Hematopoietic multipotent progenitor cell treated with erythropoietin and hydrocortisone succinate and interleukin-3 and kit ligand, for 8 days (in vitro differentiated cells): ENCODE data around the gene ITPR3.
A peak's percentile ranks its signal among the peaks of the same experiment; 100 is the strongest.

ENCODE experiments used
- DNase-seq: peaks from one replicate; pipeline ENCODE4 v3.0.0-alpha.2; 2015

ITPR3 gene

DNA sequence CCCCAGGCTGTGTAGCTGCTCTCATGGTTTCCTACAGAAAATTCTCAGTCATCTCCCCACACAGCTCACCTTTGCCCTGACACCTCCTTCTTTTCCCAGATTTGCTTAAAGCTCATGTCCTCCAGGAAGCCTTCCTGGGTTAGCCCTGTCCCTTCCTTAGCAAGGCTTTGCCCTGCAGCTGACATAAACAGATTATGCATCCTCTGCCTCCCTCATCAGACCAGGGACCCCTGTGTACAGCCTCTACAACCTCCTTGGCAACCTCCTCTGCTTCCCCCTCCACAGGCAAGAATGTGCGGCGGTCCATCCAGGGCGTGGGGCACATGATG is 50.6 kb downstream of the ITPR3 start:
- no peak for DNase-seq

DNA sequence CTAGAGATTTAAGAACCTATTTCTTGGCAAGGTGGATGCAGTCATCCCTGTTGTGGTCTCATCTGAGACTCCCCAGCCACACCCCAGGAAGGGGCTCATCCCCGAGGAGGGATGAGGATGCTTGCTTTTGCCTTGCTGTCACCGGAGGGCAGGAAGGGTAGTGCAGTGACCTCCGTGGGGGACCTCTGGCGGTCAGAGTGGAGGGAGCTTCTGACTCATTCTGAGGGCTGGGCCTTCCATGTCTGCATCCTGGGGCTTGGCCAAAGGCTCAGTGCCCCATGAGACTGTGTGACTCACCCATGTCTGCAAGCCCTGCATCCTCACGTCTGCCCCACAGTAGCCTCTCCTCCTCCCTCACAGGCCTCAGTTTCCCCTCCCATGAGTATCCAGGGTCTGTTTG is 51.7 kb downstream of the ITPR3 start:
- DNase-seq, result peak; percentile 51

DNA sequence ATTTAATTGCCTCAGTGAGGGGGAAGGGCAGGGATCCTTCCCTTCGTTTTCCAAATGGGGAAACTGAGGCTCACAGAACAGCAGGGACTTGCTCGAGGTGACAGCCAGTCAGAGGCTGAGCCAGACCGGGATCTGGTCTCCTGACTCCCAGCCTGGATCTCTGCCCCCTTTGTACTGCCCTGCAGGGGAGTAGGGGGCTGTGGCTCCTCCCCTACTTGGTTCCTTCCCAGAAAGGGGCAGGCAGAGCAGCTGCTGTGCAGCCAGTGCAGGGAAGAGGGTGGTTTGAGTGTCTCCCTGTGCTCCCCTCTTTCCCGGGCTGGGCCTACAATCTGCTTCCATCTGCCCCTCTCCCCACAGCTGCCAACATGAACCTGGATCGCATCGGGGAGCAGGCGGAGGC is 52.7 kb downstream of the ITPR3 start:
- no peak for DNase-seq

DNA sequence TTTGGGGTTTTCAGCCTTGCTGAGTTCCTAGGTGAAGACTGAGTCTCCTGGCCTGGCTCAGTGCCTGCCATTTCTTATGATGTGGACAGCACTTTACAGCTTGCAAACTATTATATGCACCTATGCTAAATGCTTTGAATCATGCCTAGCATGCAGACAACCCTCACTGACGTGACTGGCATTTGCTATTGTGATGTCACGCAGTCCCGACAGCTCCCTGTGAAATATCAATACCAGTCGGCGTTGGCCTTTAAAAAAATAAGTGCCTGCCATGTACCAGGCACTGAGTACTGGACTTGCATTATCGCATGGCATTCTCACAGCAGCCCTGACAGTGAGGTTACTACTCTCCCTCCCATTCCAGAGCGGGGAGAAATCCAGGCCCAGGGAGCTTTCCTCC is 54.8 kb downstream of the ITPR3 start:
- no peak for DNase-seq

DNA sequence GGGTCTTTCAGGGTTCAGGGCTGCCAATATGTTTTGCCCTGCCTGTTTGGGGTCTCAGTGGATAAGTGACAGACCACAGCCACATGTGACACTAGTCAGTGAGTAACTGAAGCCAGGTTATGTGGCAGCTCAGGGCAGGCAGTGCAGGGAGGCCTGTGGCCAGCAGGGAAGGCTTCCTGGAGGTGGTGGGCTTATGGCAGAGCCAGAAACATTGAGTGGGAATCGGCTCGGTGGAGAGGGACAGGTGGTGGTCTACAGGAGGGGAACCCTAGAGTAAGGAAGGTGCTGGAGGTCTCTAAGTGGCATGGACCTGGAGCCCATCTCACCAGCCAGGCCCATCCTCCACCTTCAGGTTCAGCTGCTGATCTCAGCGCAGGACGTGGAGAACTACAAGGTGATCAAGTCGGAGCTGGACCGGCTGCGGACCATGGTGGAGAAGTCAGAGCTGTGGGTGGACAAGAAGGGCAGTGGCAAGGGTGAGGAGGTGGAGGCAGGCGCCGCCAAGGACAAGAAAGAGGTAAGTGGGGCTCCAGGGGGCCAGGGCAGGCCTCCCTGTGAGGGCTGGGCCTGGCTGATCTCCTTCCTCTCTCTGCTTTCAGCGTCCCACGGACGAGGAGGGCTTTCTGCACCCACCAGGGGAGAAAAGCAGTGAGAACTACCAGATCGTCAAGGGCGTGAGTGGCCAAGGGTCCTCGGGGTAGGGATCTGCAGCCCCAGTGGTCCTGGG is 55.5 kb downstream of the ITPR3 start:
- no peak for DNase-seq

DNA sequence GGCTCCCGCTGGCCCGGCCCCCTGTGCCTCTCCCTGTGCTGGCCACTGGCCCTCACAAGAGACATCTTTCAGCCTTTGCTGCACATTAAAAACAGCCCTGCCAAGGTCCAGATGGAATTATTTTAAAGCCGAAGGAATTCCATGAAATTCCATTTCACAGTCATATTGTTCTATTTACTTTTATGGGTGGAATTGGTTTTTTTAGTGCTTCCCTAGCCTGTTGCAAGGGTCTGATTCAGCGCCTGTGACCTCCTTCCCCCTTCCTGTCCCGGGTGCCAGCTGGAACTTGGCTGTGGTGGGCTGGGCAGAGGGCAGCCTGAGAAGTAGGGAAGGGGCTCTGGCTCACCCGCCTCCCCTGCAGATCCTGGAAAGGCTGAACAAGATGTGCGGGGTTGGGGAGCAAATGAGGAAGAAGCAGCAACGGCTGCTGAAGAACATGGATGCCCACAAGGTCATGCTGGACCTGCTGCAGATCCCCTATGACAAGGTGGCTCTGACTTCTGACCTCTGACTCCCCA is 56.1 kb downstream of the ITPR3 start:
- DNase-seq, result no peak

DNA sequence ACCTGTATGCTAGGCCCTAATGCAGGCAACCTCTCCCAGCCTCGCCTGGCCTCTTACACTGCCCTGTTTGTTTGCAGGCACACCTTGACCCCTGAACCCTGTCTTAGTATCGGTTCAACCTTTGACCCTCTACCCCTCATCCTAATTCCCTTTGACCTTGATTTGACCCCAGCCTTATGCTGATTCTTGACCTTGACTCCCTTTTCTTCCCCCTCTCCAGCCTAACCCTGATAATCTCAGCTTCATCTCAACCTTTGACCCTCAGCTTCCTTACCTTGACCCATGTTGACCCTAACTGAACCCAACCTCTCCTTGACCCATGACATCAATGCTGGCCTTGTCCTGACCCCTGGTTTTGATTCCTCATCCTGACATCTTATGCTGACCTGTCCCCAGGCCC is 56.6 kb downstream of the ITPR3 start:
- no peak for DNase-seq

DNA sequence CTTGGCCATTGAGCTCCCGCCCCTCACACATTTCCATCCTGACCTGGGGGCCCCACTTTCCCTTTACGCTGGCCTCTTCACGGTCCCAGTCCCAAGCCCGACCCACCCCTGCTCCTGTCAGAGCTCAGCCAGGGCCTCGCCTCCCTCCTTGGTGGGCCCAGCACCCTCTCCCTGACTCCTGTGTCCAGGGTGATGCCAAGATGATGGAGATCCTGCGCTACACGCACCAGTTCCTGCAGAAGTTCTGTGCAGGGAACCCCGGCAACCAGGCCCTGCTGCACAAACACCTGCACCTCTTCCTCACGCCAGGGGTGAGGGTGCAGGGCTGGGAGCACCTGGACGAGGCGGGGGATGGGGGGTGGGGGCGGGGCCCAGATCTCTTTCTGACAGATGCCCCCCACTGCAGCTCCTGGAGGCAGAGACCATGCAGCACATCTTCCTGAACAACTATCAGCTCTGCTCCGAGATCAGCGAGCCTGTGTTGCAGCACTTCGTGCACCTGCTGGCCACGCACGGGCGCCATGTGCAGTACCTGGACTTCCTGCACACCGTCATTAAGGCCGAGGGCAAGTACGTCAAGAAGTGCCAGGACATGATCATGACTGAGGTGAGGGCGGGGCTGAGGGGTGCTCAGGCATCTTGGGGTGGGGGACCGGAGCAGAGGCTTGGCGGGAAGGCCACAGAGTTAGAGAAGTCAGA is 57.3 kb downstream of the ITPR3 start:
- no peak for DNase-seq

DNA sequence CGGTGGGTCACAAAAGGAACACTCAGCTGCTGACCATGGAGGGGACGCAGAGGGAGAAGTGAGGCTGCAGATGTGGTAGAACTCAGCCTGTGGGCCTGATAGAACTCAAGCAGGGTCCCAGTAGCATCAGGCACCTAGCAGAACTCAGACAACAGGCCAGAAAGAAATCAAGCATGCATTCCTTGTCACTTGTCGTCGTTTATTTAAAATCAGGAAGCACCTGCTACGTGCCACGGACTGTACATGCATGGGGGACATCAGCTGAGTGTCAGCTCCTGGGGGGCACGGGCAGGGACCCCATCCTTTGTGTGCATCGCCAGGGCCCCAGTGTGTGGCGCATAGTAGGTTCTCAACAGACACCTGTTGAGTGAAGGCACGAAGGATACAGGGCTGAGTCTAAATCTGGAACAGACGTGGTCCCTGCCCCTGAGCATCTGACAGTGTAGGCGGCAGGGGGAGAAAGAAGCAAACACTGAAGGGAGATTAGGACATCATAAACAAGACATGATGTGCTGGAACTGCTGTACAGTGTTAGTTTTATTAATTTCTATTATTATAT is 57.9 kb downstream of the ITPR3 start:
- DNase-seq, result no peak

DNA sequence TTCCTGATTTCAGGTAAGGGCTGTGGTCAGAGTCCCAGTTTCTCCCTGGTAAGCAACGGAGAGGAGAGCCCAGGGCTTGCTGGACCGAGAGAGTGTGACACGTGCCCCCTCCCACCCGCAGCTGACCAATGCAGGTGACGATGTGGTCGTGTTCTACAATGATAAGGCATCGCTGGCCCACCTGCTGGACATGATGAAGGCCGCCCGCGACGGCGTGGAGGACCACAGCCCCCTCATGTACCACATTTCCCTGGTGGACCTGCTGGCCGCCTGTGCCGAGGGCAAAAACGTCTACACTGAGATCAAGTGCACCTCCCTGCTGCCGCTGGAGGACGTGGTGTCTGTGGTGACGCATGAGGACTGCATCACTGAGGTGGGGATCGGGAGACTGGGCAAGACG is 58.6 kb downstream of the ITPR3 start:
- DNase-seq, result no peak

DNA sequence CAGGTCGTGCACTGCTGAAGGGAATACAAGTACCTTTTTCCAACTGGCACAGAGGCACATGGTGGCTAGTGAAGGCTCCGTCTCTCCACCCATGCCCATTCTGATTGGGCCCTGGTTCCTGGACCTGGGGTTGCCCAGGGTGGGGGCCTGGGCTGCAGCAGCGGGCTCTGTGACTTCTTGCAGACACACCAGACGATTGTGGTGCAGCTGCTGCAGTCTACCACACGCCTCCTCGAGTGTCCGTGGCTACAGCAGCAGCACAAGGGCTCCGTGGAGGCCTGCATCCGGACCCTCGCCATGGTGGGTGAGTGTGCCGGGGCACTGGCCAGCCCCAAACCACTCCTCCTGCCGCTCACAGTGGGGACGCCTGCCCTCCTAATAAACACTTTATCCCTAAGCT is 61.2 kb downstream of the ITPR3 start:
- DNase-seq, result no peak

DNA sequence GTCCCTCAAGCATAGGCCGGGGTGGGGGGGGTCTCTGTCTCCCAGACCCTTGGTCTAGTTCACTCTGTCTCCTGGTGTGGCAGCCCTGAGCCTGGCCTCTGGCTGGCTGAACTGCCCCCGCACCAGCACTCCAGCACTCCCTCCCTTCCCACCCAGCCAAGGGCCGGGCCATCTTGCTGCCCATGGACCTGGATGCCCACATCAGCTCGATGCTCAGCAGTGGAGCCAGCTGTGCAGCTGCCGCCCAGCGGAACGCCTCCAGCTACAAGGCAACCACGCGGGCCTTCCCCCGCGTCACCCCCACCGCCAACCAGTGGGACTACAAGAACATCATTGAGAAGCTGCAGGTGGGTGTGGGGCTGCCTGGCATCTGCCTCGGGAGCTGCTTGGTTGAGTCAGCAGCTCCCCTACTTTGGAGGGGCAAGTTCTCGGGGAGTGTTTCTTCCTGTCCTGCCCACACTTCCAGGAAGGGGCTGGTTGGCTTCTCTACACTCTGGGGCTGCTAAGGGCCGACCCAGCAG is 62.0 kb downstream of the ITPR3 start:
- DNase-seq, result no peak

DNA sequence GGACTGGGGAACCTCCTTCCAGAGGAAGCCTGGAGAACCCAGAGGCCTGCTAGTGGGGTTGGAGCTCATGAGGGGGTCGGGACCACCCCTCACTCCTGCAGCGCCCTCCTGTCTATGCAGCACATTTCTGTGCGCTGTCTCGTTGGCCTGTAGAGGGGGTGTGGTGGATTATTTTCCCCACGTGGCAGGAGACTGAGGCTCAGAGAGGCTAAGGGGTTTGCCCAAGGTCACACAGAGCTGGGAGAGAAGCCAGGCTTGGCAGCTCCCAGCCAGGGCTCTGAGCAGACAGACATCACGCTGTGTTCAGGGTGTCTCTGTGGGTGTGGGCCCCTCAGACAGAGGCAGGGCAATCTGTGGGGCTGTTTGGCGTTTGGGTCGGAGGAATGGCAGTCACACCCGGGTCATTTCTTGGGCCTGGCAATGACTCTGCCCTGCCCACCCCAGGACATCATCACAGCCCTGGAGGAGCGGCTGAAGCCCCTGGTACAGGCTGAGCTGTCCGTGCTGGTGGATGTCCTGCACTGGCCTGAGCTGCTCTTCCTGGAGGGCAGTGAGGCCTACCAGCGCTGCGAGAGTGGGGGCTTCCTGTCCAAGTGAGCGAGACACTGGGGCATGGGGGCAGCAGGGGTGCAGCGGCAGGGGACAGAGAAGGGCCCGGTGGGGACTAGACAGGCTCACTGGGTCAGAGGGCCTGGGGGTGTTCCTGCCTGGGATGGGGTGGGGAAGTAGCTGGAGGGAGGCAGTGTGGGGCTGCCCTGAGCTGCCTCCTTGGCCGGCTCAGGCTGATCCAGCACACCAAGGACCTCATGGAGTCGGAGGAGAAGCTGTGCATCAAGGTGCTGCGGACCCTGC is 62.7 kb downstream of the ITPR3 start:
- DNase-seq, result no peak

DNA sequence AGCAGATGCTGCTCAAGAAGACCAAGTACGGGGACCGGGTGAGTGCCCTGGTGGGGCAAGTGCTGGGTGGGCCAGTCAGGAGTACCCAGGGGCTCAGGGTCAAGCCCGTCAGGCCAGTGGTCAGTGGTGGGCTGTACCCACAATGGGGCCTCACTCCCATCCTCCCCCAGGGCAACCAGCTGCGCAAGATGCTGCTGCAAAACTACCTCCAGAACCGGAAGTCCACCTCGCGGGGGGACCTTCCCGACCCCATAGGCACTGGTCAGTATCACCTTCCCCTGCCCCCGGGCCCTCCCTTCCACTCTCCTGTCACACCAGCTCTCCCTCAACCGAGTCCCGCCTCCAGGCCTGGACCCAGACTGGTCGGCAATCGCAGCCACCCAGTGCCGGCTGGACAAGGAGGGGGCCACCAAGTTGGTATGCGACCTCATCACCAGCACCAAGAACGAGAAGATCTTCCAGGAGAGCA is 63.3 kb downstream of the ITPR3 start:
- DNase-seq, result no peak

DNA sequence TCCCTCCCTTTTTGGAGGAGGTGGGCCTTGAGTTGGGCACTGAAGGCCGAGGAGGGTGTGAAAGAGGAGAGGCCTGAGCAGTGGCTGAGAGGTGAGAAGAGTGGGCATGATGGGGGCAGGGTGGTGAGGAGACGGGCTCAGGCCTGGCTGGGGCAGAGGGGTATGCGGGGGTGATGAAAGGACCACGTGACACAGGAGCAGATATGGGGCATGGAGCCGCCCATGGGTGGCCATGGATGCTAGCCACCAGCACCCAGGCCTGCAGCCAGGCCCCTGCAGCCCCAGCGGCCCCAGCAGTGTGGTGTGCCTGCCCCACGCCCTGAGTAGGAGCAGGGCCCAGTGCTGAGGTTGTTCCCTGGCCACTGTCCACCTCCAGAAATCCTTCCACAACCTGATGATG is 63.9 kb downstream of the ITPR3 start:
- DNase-seq, result no peak

DNA sequence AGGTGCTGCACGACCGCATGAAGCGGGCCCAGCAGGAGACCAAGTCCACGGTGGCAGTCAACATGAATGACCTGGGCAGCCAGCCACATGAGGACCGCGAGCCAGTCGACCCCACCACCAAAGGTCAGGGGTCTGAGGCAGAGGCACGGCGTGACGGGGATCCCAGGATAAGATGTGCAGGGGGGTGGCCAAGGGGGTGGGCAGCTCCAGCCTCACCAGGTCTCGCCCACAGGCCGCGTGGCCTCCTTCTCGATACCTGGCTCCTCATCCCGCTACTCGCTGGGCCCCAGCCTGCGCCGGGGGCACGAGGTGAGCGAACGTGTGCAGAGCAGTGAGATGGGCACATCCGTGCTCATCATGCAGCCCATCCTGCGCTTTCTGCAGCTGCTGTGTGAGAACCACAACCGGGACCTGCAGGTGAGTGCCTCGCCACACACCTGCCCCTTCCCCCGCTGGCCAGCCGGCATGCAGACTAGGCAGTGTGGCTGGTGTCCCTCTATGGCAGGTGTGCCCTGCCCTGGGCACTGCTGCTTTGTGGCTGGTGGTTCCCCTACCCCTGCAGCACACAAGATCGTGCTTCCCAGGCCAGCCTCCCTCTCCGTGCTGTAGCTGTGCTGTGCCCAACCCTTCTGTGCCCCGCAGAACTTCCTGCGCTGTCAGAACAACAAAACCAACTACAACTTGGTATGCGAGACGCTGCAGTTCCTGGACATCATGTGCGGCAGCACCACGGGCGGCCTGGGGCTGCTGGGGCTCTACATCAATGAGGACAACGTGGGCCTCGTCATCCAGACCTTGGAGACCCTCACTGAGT is 64.5 kb downstream of the ITPR3 start:
- DNase-seq, result no peak

DNA sequence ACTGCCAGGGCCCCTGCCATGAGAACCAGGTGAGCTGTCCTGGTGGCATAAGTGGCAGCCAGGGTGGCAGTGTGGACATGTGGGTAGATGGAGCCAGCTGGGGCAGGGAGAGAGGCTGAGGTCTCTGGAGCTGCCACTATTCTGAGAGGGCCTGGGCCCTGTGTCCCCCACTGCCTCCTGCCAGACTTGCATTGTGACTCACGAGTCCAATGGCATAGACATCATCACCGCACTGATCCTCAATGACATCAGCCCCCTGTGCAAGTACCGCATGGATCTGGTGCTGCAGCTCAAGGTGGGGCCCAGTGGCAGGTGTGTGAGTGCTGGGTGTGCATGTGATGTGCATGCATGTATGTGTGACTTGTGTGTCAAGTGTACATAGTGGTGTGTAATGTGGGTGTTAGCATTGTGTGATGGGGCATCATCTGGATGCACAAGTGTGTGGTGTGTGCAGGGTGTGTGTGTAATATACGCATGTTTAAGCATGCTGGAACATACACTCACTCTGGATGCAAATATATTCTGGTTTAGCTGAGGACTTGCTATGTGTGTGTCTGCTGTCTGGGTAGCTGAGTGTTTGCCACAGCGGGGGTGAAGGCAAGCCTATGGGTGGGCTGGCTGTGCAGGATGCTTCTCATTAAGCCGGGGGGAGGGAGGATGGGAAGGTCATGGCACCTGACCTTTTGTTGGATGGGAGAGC is 65.3 kb downstream of the ITPR3 start:
- DNase-seq, result no peak

DNA sequence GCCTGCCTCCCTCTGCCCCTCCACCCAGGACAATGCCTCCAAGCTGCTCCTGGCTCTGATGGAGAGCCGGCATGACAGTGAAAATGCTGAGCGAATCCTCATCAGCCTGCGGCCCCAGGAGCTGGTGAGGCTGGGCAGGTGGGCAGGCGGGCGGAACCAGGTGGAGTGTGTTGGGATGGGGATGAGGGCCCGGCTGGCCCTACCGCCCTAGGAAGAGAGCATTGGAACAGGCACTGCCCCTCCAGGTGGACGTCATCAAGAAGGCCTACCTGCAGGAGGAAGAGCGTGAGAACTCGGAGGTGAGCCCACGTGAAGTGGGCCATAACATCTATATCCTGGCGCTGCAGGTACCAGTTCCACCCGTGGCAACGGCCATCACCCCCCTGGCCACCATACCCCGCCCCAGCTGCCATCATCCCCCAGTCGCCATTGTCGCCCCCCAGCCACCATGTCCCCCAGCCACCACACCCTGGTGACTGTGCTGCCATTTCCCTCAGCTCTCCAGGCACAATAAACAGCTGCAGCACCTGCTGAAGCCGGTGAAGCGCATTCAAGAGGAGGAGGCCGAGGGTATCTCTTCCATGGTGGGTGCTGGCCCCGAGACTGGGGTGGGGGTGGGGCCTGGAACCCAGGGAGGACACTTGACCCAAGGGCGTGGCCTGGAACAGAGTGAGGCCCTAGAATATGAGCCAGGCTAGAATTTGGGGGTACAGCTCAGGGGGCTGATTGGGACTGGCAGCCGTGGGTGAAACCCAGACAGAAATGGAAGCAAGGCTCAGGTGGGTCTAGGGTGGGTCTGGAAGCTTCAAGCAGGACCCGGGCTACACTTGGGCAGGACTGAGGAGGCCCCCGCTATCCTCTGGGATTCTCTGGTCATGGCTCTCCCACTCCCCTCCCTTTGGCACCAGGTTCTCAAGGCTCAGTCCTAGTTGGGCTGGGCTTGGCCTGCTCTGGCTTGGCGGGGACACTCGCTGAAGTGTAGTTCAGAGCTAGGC is 66.2 kb downstream of the ITPR3 start:
- DNase-seq, result no peak

DNA sequence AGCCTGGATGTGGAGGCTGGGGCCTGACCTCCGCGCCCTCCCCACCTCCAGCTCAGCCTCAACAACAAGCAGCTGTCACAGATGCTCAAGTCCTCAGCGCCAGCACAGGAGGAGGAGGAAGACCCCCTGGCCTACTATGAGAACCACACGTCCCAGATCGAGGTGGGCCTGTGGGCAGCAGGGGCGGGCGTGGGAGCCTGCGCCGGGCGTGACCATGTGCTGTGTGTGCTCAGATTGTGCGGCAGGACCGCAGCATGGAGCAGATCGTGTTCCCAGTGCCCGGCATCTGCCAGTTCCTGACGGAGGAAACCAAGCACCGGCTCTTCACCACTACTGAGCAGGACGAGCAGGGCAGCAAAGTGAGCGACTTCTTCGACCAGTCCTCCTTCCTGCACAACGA is 66.9 kb downstream of the ITPR3 start:
- DNase-seq, result no peak

DNA sequence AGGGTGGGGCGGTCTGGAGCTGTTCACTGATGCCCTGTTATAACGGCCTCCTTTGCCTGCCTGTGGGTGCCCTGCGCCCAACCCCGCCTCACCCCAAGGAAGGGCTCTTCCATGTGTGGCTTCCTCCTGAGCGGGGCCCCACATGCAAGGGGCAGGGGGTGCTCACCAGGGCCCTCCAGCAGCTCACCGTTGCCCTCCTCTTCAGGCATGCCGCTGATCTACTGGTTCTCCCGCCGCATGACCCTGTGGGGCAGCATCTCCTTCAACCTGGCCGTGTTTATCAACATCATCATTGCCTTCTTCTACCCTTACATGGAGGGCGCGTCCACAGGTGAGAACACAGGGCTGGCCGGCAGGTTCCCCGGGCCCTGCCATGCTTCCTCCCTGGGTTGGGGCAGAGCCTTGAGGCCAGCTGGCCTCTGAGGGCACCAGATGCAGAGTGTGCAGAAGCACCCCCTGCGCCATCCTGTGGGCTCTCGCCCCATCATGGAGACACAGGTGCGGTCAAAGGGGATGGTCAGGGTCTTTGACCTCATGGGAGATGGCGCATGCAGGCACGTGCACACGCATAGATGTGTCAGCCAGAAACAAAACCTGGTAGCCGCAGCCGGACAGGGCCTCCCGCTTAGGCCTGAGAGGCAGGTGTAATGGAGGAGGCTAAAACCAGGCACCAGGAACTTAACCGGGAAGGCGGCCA is 67.5 kb downstream of the ITPR3 start:
- DNase-seq, result no peak
